SK-N-SH (cell line): ENCODE data around the gene WWTR1. TPM values are rescaled to one million over a fixed set of nuclear protein-coding genes. Genes with fewer than 3 reads are reported as not detected.

Experiments used
- CTCF ChIA-PET: fragments of 300-600, 350-600 bp; formaldehyde crosslinking; extraction: SDS; loops from one replicate; lab custom pipeline; 2021; lab: Yijun Ruan, JAX
- POLR2A ChIA-PET: fragments of 350-600 bp; sonication (Branson Sonifier 250); formaldehyde crosslinking; extraction: SDS; loops from one replicate; lab custom pipeline; 2020; ENCODE audit warnings: antibody characterized with exemption, inconsistent platforms; lab: Yijun Ruan, JAX
- DNase-seq: peaks from one replicate; pipeline ENCODE4 v3.0.0; 2012
- H2AFZ ChIP-seq: fragments of 200-600 bp; sonication (generic); 2 replicates; pipeline ENCODE4 v1.8.1; 2016; ENCODE audit warnings: antibody characterized with exemption, mild to moderate bottlenecking, low read depth
- H3F3A ChIP-seq: fragments of 200-600 bp; sonication (generic); replicated peaks from 2 replicates; pipeline ENCODE3; 2016; ENCODE audit warnings: antibody characterized with exemption, mild to moderate bottlenecking; ENCODE audit not compliant: insufficient read depth
- H3K27ac ChIP-seq, 2 experiments: fragments of 200-500 bp in 1 of 2; fragments of 200-600 bp in 1 of 2; sonication (Bioruptor generic) in 1 of 2; sonication (generic), shearing (Covaris generic) in 1 of 2; 2 replicates each; pipeline versions ENCODE4 v1.5.1 to v1.6.1; 2014 to 2016; ENCODE audit warnings: low read depth in 2 of 2, inconsistent platforms in 1 of 2, low read length in 1 of 2, mild to moderate bottlenecking in 1 of 2, mixed read lengths in 1 of 2
- H3K27me3 ChIP-seq: fragments of 200-600 bp; sonication (generic), shearing (Covaris generic); 2 replicates; pipeline ENCODE4 v1.6.1; 2016; ENCODE audit warnings: mixed run types; ENCODE audit not compliant: insufficient read depth
- H3K36me3 ChIP-seq, 2 experiments: fragments of 200-500 bp in 1 of 2; fragments of 200-600 bp in 1 of 2; sonication (Bioruptor generic) in 1 of 2; sonication (generic) in 1 of 2; replicated peaks in 1 of 2; 2 replicates each; pipeline versions ENCODE3 to v1.5.1; 2014 to 2016; ENCODE audit warnings: low read length in 1 of 2, mild to moderate bottlenecking in 1 of 2; ENCODE audit not compliant: insufficient read depth in 2 of 2, control insufficient read depth in 1 of 2
- H3K4me1 ChIP-seq, 2 experiments: fragments of 200-500 bp in 1 of 2; fragments of 200-600 bp in 1 of 2; sonication (Bioruptor generic) in 1 of 2; sonication (generic), shearing (Covaris generic) in 1 of 2; 2 replicates each; pipeline versions ENCODE4 v1.5.1 to v1.6.1; 2014 to 2016; ENCODE audit warnings: low read depth in 1 of 2, low read length in 1 of 2, mixed run types in 1 of 2; ENCODE audit not compliant: insufficient read depth in 2 of 2, control insufficient read depth in 1 of 2
- H3K4me2 ChIP-seq: fragments of 200-600 bp; sonication (generic), shearing (Covaris generic); 2 replicates; pipeline ENCODE4 v1.6.1; 2017; ENCODE audit warnings: mixed run types
- H3K4me3 ChIP-seq, 2 experiments: fragments of 200-500 bp in 1 of 2; fragments of 200-600 bp in 1 of 2; sonication (Bioruptor generic) in 1 of 2; sonication (generic), shearing (Covaris generic) in 1 of 2; 2 replicates each; pipeline versions ENCODE4 v1.5.1 to v1.8.1; 2014 to 2016; ENCODE audit warnings: low read depth in 2 of 2, inconsistent platforms in 1 of 2, low read length in 1 of 2, mild to moderate bottlenecking in 1 of 2, mixed read lengths in 1 of 2, moderate library complexity in 1 of 2
- H3K79me2 ChIP-seq: fragments of 200-600 bp; sonication (generic); 2 replicates; pipeline ENCODE4 v1.8.1; 2017; ENCODE audit warnings: mild to moderate bottlenecking; ENCODE audit not compliant: insufficient read depth
- H3K9ac ChIP-seq: fragments of 200-600 bp; sonication (generic); 2 replicates; pipeline ENCODE4 v1.6.1; 2017; ENCODE audit warnings: mixed run types
- H3K9me2 ChIP-seq: fragments of 200-600 bp; sonication (generic); 2 replicates; pipeline ENCODE4 v1.6.1; 2017; ENCODE audit warnings: mixed run types
- H3K9me3 ChIP-seq: fragments of 200-600 bp; sonication (generic); 2 replicates; pipeline ENCODE4 v1.6.1; 2017; ENCODE audit warnings: mixed run types, mild to moderate bottlenecking, moderate library complexity
- H4K20me1 ChIP-seq: fragments of 200-600 bp; sonication (generic); 2 replicates; pipeline ENCODE4 v1.6.1; 2017; ENCODE audit warnings: mild to moderate bottlenecking, mixed run types; ENCODE audit not compliant: insufficient read depth
- EZH2phosphoT487 ChIP-seq: fragments of 200-600 bp; sonication (generic); IDR thresholded peaks from 2 replicates; pipeline ENCODE4 v1.6.1; 2017; ENCODE audit warnings: low read depth, mixed run types, mild to moderate bottlenecking, antibody characterized with exemption, moderate library complexity, borderline replicate concordance
- FOSL2 ChIP-seq: IDR thresholded peaks from 2 replicates; pipeline ENCODE4 v1.4.0; 2012; ENCODE audit warnings: low read depth, mild to moderate bottlenecking, moderate library complexity, borderline replicate concordance
- GABPA ChIP-seq: IDR thresholded peaks from 2 replicates; pipeline ENCODE4 v1.4.0; 2012; ENCODE audit warnings: low read depth, mild to moderate bottlenecking
- MEF2A ChIP-seq: IDR thresholded peaks from 2 replicates; pipeline ENCODE4 v1.4.0; 2012; ENCODE audit warnings: low read depth, borderline replicate concordance
- POLR2AphosphoS5 ChIP-seq: IDR thresholded peaks from 2 replicates; pipeline ENCODE4 v1.6.1; 2012; ENCODE audit warnings: low read depth, low read length
- TAF1 ChIP-seq: IDR thresholded peaks from 2 replicates; pipeline ENCODE4 v1.6.1; 2012; ENCODE audit warnings: low read depth, mild to moderate bottlenecking, low read length, moderate library complexity, borderline replicate concordance
- TCF12 ChIP-seq: IDR thresholded peaks from 2 replicates; pipeline ENCODE4 v1.4.0; 2012
- USF1 ChIP-seq: IDR thresholded peaks from 2 replicates; pipeline ENCODE4 v1.4.0; 2012; ENCODE audit warnings: low read depth, borderline replicate concordance
- WGBS: methylation state at CpG from one replicate; pipeline ENCODE4 v1.1.6; 2017; ENCODE audit warnings: low lambda C conversion rate; 5-methylcytosine and 5-hydroxymethylcytosine counted together
- polyA plus RNA-seq, 3 experiments: library from polyadenylated mRNA; depleted of rRNA; stranded (reverse); fragments of >200 nt; gene quantifications; 2 replicates each; pipeline ENCODE4 v1.2.3, GENCODE V29; 2012
- TF ChIP-seq, protein P1 (sequence below): fragments of 150-350 bp; IDR thresholded peaks from 2 replicates; pipeline ENCODE4 v1.6.1; 2017; ENCODE audit warnings: antibody characterized with exemption, low read length, low read depth, borderline replicate concordance
- TF ChIP-seq, protein P2 (sequence below): IDR thresholded peaks from 2 replicates; pipeline ENCODE4; 2012
- TF ChIP-seq, protein P3 (sequence below): fragments of 150-350 bp; IDR thresholded peaks from 2 replicates; pipeline ENCODE4 v1.6.1; 2016; ENCODE audit warnings: mild to moderate bottlenecking, low read depth, low read length

The WWTR1 gene
- polyA plus RNA-seq, 1 of the 3 experiments (the other 2 are of a cell fraction): 60.6 TPM

DNA sequence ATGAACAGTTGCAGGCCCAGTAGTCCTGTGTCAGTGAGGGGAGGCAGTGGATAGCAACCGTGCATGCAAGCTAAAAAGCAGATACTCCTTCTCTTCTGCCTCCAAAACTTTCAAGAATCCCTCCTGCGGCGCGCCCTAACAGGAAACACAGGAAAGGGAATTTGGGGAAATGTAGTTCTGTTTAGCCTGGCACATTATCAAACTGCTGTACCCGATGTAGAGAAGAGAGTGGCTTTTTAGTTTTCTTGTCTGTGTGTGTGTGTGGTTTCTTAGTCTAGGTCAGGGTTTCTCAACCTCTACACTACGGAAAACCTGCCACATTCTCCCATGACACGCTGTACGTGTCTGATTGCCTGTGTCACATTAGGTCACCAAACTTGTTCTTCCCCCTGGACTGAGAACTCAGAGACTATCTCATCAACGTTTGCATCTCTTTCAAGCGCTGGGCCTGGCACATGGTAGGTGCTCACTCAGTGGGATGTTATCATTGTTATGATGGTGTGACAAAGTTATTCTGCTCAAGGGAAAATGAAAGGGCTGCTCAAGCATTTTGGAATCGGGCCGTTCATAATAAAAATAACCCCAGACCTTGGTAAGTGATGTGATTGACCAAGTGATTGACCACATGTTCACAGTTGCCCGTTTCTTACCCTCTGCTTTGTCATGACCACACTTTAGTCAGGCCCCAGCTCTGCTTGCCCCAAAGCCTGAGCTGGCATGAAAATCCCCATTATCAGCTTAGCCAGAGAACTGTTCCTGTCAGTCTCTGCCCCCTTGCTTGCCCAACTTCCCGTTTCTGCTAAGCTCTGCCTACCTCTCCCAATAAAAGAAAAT is 150.1 kb downstream of the WWTR1 start:
- 0 out of 2 replicates have a peak, but pooled peaks have one; percentile 22 for TF ChIP-seq GABPA
- no peak for TF ChIP-seq POLR2AphosphoS5
- Histone ChIP-seq H3K4me1 (peaks cover 0 to 21% of the 10 kb centered on the region in 2 experiments; a peak in 1 of 4 replicates), H3F3A (peaks cover 26% of the 10 kb centered on the region), H3K36me3 (no peaks in the 10 kb centered on the region), H2AFZ (peak overlapping the region; percentile 61; the same call in 1 of the 2 replicates), H3K4me2 (peak overlapping the region; percentile 48), H4K20me1 (no peaks in the 10 kb centered on the region), H3K9me2 (no peaks in the 10 kb centered on the region), H3K4me3 (no peak overlapping the region), H3K79me2 (no peaks in the 10 kb centered on the region), H3K27me3 (no peaks in the 10 kb centered on the region), H3K27ac (peak overlapping the region in 1 of 2 experiments; percentile 61; a peak in 2 of 4 replicates), H3K9me3 (no peaks in the 10 kb centered on the region), H3K9ac (no peak overlapping the region)
- DNase-seq: no peak
- ChIA-PET CTCF (interaction anchor here (0.8 to 3.7 kb wide), 2 partner anchors 40 to 209 kb away, joined by 3 to 20 read pairs; no protein-coding TSS in a partner anchor), POLR2A (no interaction called here)
- 80% methylated on average over 14 of the region's 14 CpGs for WGBS

DNA sequence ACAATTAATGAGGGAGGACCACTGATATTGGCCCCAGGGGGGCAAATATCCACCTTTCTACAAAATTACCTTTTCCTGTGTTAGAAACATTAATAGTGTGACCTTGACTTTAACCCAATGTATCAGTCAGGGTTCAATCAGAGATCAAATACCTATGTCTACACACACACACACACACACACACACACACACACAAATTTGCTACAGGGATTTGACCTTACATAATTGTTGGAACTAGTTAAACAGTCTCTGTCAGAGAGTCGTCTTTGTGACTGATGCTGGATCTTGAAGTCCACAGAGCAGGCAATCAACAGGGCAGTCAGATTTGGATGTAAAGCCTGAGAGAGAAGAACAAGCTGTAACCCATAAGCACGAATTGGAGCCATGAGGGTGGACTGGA is 150.9 kb downstream of the WWTR1 start:
- TF ChIP-seq, protein P1, sequence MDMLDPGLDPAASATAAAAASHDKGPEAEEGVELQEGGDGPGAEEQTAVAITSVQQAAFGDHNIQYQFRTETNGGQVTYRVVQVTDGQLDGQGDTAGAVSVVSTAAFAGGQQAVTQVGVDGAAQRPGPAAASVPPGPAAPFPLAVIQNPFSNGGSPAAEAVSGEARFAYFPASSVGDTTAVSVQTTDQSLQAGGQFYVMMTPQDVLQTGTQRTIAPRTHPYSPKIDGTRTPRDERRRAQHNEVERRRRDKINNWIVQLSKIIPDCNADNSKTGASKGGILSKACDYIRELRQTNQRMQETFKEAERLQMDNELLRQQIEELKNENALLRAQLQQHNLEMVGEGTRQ: no peak
- TF ChIP-seq TAF1: no peak
- no peak for TF ChIP-seq POLR2AphosphoS5
- TF ChIP-seq, protein P2, sequence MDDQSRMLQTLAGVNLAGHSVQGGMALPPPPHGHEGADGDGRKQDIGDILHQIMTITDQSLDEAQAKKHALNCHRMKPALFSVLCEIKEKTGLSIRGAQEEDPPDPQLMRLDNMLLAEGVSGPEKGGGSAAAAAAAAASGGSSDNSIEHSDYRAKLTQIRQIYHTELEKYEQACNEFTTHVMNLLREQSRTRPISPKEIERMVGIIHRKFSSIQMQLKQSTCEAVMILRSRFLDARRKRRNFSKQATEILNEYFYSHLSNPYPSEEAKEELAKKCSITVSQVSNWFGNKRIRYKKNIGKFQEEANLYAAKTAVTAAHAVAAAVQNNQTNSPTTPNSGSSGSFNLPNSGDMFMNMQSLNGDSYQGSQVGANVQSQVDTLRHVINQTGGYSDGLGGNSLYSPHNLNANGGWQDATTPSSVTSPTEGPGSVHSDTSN: no peak
- TF ChIP-seq, protein P3, sequence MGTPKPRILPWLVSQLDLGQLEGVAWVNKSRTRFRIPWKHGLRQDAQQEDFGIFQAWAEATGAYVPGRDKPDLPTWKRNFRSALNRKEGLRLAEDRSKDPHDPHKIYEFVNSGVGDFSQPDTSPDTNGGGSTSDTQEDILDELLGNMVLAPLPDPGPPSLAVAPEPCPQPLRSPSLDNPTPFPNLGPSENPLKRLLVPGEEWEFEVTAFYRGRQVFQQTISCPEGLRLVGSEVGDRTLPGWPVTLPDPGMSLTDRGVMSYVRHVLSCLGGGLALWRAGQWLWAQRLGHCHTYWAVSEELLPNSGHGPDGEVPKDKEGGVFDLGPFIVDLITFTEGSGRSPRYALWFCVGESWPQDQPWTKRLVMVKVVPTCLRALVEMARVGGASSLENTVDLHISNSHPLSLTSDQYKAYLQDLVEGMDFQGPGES: no peak
- no peak for TF ChIP-seq MEF2A
- TF ChIP-seq TCF12: no peak
- TF ChIP-seq FOSL2: no peak
- no peak for TF ChIP-seq EZH2phosphoT487
- TF ChIP-seq USF1: no peak
- H3K4me1 ChIP-seq: peaks cover 0 to 22% of the 10 kb centered on the region in 2 experiments; a peak in 1 of 4 replicates
- POLR2A ChIA-PET: no interaction called here
- H3K9me2 ChIP-seq: no peaks in the 10 kb centered on the region
- H3K4me3 ChIP-seq: no peak overlapping the region
- peak overlapping the region; percentile 48 for H3K4me2 ChIP-seq
- no peak overlapping the region for H3K9ac ChIP-seq
- no peaks in the 10 kb centered on the region for H3K27me3 ChIP-seq
- no peaks in the 10 kb centered on the region for H3K36me3 ChIP-seq
- no peaks in the 10 kb centered on the region for H3K9me3 ChIP-seq
- H4K20me1 ChIP-seq: no peaks in the 10 kb centered on the region
- peaks cover 29% of the 10 kb centered on the region for H3F3A ChIP-seq
- peak overlapping the region in 1 of 2 experiments; percentile 61; a peak in 2 of 4 replicates for H3K27ac ChIP-seq
- no peaks in the 10 kb centered on the region for H3K79me2 ChIP-seq
- WGBS: 83% methylated on average over 2 of the region's 2 CpGs
- DNase-seq: no peak
- peak overlapping the region; percentile 61; the same call in 1 of the 2 replicates for H2AFZ ChIP-seq
- CTCF ChIA-PET: interaction anchor here (0.8 to 1.0 kb wide), 2 partner anchors 13 to 41 kb away, joined by 3 read pairs; no protein-coding TSS in a partner anchor
